Stimulated activated CD8-positive, alpha-beta memory T cell treated with anti-CD3 and anti-CD28 coated beads, Interleukin-2, amount 100 ng/mL, for 48 hours (primary cell): ENCODE results near the gene XAB2.

Experiments used
- DNase-seq, 2 donors: peaks; one replicate each; pipeline ENCODE4 v3.0.0-alpha.2; 2020; ENCODE audit warnings: low read depth in 2 of 2

The XAB2 gene

GRCh38 chr19:7648265-7649014 is 19.1 kb upstream of the XAB2 start:
- no peak for DNase-seq

GRCh38 chr19:7647156-7647555 is 17.8 kb upstream of the XAB2 start:
- DNase-seq: no peak

- DNase-seq: no peak
Observed at GRCh38 chr19:7646426-7646700, 17.0 kb upstream of the XAB2 start.

GRCh38 chr19:7645656-7646425 is 16.5 kb upstream of the XAB2 start:
- no peak for DNase-seq

GRCh38 chr19:7645163-7645562 is 15.8 kb upstream of the XAB2 start:
- no peak for DNase-seq

- no peak for DNase-seq
Observed at GRCh38 chr19:7644550-7644877, 15.2 kb upstream of the XAB2 start.

GRCh38 chr19:7643629-7644549 is 14.5 kb upstream of the XAB2 start:
- peak in 1 of 2 donors; percentile 23 for DNase-seq

GRCh38 chr19:7643031-7643415 is 13.7 kb upstream of the XAB2 start:
- DNase-seq: no peak

- no peak for DNase-seq
Observed at GRCh38 chr19:7642295-7643030, 13.1 kb upstream of the XAB2 start.

- no peak for DNase-seq
Observed at GRCh38 chr19:7641290-7642276, 12.2 kb upstream of the XAB2 start.

- DNase-seq: no peak
Observed at GRCh38 chr19:7640803-7641202, 11.5 kb upstream of the XAB2 start.

GRCh38 chr19:7639863-7640348 is 10.6 kb upstream of the XAB2 start:
- DNase-seq: no peak

GRCh38 chr19:7638802-7639465 is 9.6 kb upstream of the XAB2 start:
- DNase-seq: no peak

- no peak for DNase-seq
Observed at GRCh38 chr19:7637374-7638256, 8.3 kb upstream of the XAB2 start.

- peak; percentile 87 for DNase-seq
Observed at GRCh38 chr19:7636691-7637373, 7.5 kb upstream of the XAB2 start, which contains the start of gene STXBP2. Gene STXBP2, plus strand, starts transcription at chr19:7637110. Its CDS starts 40 bp downstream, at chr19:7637150.

- DNase-seq: no peak
Observed at GRCh38 chr19:7636317-7636690, 7.0 kb upstream of the XAB2 start.

GRCh38 chr19:7635670-7636069 is 6.3 kb upstream of the XAB2 start:
- DNase-seq: no peak

GRCh38 chr19:7633698-7634097 is 4.4 kb upstream of the XAB2 start, which contains the start of gene PCP2:
Gene PCP2, minus strand, starts transcription at chr19:7633719. Its CDS starts 262 bp downstream, at chr19:7633457.
- DNase-seq: no peak
